Measurements from ENCODE around the gene SLX9.

Gene SLX9

DNA sequence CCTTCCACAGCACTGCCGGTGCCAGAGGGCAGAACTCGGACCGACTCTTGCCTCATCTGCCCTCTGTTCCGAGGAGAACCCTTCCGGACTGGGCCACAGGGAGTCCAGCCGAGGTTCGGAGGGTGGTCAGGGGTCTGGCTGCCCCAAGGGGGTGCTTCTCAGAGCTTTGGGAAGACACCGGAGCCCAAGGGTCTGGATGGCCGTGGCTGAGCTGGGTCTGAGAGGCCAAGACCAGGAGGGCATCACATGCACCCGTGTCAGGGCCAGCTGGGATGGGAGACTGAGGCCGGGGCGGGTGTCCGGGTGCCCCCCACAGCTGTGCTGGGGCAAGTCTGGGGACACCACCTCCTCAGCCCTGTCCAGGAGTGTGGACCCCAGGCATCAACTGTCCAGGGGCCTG is 51.1 kb downstream of the SLX9 start:
- Histone ChIP-seq H3K36me3 (ENCODE audit: control insufficient read depth, insufficient read depth, low read length) (no peaks in the 10 kb centered on the region), H3K4me1 (ENCODE audit: control insufficient read depth, insufficient read depth, low read length) (peaks cover 6% of the 10 kb centered on the region; the same call in 1 of the 2 replicates), H3K4me3 (ENCODE audit: low read depth, low read length) (no peak overlapping the region), H3K9ac (ENCODE audit: low read length) (no peak overlapping the region), H3K27me3 (ENCODE audit: control insufficient read depth, insufficient read depth, low read length) (no peaks in the 10 kb centered on the region), H3K27ac (ENCODE audit: low read depth, low read length) (no peak overlapping the region), H3K9me3 (ENCODE audit: control insufficient read depth, insufficient read depth, low read depth, low read length) (no peaks in the 10 kb centered on the region)

DNA sequence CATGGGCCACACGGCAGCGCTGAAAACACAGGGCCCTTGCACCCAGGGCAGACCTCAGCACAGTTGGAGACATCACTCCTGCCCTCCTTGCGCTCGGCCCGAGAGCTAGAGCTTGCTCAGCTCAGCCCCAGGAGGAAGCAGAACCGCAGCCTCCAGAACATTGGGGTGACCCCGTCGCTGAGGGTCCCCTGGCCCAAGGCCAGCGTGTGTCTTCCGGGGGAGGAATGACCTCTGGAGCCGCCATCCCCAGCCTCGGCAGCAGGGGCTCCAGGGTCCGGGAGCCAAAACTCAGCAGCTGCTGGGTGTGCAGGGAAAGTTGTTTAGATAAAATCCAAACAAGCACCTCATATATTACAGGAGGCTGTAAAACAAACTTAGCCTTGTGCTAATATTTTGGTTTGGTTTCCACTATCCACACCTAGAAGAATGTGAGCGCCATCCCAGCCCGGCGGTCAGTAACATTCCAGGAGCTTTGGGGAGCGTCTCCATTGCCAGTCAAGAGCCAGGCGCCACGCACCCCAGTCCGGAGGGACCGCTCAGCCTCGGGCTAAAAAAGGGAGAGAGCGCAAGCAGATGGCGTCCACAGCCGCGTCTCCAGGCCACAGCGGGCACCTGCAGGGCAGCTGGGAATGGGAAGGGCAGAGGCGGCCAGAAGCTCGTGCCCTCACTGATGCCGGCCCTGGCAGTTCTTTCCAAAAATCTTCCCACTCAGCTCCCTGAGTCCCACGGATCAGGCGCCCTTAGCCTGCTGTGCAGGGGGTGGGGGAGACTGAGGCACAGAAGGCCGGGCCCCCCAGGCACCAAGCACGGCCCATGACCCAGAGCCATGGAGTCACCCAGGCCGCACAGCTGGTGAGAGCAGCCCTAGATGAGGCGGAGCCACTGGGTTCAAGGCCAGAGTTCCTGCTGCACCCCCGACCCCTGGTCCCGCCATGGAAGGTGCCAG is 52.0 kb downstream of the SLX9 start:
- H3K4me3 ChIP-seq (ENCODE audit: low read depth, low read length) = no peak overlapping the region
- no peaks in the 10 kb centered on the region for H3K9me3 ChIP-seq (ENCODE audit: control insufficient read depth, insufficient read depth, low read depth, low read length)
- H3K9ac ChIP-seq (ENCODE audit: low read length) = no peak overlapping the region
- H3K27me3 ChIP-seq (ENCODE audit: control insufficient read depth, insufficient read depth, low read length) = no peaks in the 10 kb centered on the region
- H3K27ac ChIP-seq (ENCODE audit: low read depth, low read length) = no peak overlapping the region
- no peaks in the 10 kb centered on the region for H3K36me3 ChIP-seq (ENCODE audit: control insufficient read depth, insufficient read depth, low read length)
- peaks cover 6% of the 10 kb centered on the region; the same call in 1 of the 2 replicates for H3K4me1 ChIP-seq (ENCODE audit: control insufficient read depth, insufficient read depth, low read length)

DNA sequence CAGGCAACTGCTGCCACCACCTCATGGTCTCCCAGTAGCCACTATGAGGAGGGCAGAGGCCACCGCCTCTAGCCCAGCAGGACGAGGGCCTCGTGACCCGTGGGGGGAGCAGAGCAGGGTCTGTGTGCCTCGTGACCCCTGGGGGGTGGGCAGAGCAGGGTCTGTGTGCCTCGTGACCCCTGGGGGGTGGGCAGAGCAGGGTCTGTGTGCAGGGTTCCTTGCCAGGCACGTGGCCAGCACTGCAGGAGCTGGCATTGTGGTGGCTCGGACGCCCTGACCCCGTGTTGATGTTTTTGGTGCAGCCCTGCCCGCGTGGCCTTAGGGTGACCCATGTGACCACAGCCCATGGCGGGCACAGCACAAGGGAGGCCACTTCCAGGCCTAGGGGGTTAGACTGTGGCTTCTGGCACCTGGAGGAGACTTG is 52.8 kb downstream of the SLX9 start:
- Histone ChIP-seq H3K36me3 (ENCODE audit: control insufficient read depth, insufficient read depth, low read length) (no peaks in the 10 kb centered on the region), H3K4me3 (ENCODE audit: low read depth, low read length) (no peak overlapping the region), H3K4me1 (ENCODE audit: control insufficient read depth, insufficient read depth, low read length) (no peaks in the 10 kb centered on the region), H3K9me3 (ENCODE audit: control insufficient read depth, insufficient read depth, low read depth, low read length) (no peaks in the 10 kb centered on the region), H3K27me3 (ENCODE audit: control insufficient read depth, insufficient read depth, low read length) (no peaks in the 10 kb centered on the region), H3K9ac (ENCODE audit: low read length) (no peak overlapping the region), H3K27ac (ENCODE audit: low read depth, low read length) (no peak overlapping the region)

- Histone ChIP-seq H3K27ac (ENCODE audit: low read depth, low read length) (no peak overlapping the region), H3K4me1 (ENCODE audit: control insufficient read depth, insufficient read depth, low read length) (no peaks in the 10 kb centered on the region), H3K4me3 (ENCODE audit: low read depth, low read length) (no peak overlapping the region), H3K9me3 (ENCODE audit: control insufficient read depth, insufficient read depth, low read depth, low read length) (no peaks in the 10 kb centered on the region), H3K36me3 (ENCODE audit: control insufficient read depth, insufficient read depth, low read length) (no peaks in the 10 kb centered on the region), H3K9ac (ENCODE audit: low read length) (no peak overlapping the region), H3K27me3 (ENCODE audit: control insufficient read depth, insufficient read depth, low read length) (no peaks in the 10 kb centered on the region)
Observed at GRCh38 chr21:44993321-44994046, 53.7 kb downstream of the SLX9 start.

GRCh38 chr21:44994047-44994694 is 54.3 kb downstream of the SLX9 start:
- H3K27ac ChIP-seq (ENCODE audit: low read depth, low read length) = no peak overlapping the region
- H3K9me3 ChIP-seq (ENCODE audit: control insufficient read depth, insufficient read depth, low read depth, low read length) = no peaks in the 10 kb centered on the region
- H3K27me3 ChIP-seq (ENCODE audit: control insufficient read depth, insufficient read depth, low read length) = no peaks in the 10 kb centered on the region
- H3K4me1 ChIP-seq (ENCODE audit: control insufficient read depth, insufficient read depth, low read length) = no peaks in the 10 kb centered on the region
- H3K36me3 ChIP-seq (ENCODE audit: control insufficient read depth, insufficient read depth, low read length) = no peaks in the 10 kb centered on the region
- no peak overlapping the region for H3K4me3 ChIP-seq (ENCODE audit: low read depth, low read length)
- H3K9ac ChIP-seq (ENCODE audit: low read length) = no peak overlapping the region

DNA sequence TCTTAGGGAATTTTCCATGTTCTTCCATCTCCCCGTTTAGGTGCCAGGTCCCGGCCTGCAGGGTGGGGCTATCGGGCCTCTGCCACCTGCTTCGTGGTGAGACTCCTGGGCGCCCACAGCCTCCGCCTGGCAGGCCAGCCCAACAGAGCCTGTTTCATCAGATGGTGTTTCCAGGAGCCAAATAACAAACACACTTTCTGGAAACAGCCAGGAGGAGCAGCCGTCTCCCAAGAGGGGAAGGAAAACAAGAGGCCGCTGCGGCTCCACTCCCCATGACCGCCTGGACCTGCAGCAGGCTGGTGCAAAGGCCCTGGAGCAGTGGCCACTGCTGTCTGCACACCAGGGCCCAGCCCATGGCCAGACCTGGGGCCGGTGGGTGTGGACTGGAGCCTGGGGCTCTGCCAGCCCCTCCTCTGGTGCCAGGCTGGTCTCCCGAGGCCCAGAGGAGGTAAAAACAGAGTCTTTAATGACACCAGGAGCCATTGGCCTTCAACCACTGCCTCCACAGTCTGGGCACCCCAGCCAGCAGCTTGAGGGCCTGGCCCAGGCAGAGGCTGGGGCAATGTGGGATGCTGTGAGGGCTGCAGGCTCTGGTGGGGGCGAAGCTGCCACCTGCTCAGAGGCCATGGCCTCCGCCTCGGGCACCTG is 55.0 kb downstream of the SLX9 start:
- Histone ChIP-seq H3K4me3 (ENCODE audit: low read depth, low read length) (no peak overlapping the region), H3K9ac (ENCODE audit: low read length) (no peak overlapping the region), H3K4me1 (ENCODE audit: control insufficient read depth, insufficient read depth, low read length) (no peaks in the 10 kb centered on the region)

GRCh38 chr21:44995343-44995941 is 55.6 kb downstream of the SLX9 start:
- Histone ChIP-seq H3K4me1 (ENCODE audit: control insufficient read depth, insufficient read depth, low read length) (no peaks in the 10 kb centered on the region), H3K27ac (ENCODE audit: low read depth, low read length) (no peak overlapping the region), H3K36me3 (ENCODE audit: control insufficient read depth, insufficient read depth, low read length) (no peaks in the 10 kb centered on the region), H3K9me3 (ENCODE audit: control insufficient read depth, insufficient read depth, low read depth, low read length) (no peaks in the 10 kb centered on the region), H3K4me3 (ENCODE audit: low read depth, low read length) (no peak overlapping the region), H3K27me3 (ENCODE audit: control insufficient read depth, insufficient read depth, low read length) (no peaks in the 10 kb centered on the region), H3K9ac (ENCODE audit: low read length) (no peak overlapping the region)

More for the DNA sequence above, 55.0 kb downstream of the SLX9 start:
- Histone ChIP-seq H3K36me3 (ENCODE audit: control insufficient read depth, insufficient read depth, low read length) (no peaks in the 10 kb centered on the region), H3K27ac (ENCODE audit: low read depth, low read length) (no peak overlapping the region), H3K27me3 (ENCODE audit: control insufficient read depth, insufficient read depth, low read length) (no peaks in the 10 kb centered on the region), H3K9me3 (ENCODE audit: control insufficient read depth, insufficient read depth, low read depth, low read length) (no peaks in the 10 kb centered on the region)

GRCh38 chr21:44996096-44996495 is 56.3 kb downstream of the SLX9 start:
- Histone ChIP-seq H3K4me1 (ENCODE audit: control insufficient read depth, insufficient read depth, low read length) (no peaks in the 10 kb centered on the region), H3K27ac (ENCODE audit: low read depth, low read length) (no peak overlapping the region), H3K27me3 (ENCODE audit: control insufficient read depth, insufficient read depth, low read length) (no peaks in the 10 kb centered on the region), H3K4me3 (ENCODE audit: low read depth, low read length) (no peak overlapping the region), H3K9ac (ENCODE audit: low read length) (no peak overlapping the region), H3K36me3 (ENCODE audit: control insufficient read depth, insufficient read depth, low read length) (no peaks in the 10 kb centered on the region), H3K9me3 (ENCODE audit: control insufficient read depth, insufficient read depth, low read depth, low read length) (no peaks in the 10 kb centered on the region)

DNA sequence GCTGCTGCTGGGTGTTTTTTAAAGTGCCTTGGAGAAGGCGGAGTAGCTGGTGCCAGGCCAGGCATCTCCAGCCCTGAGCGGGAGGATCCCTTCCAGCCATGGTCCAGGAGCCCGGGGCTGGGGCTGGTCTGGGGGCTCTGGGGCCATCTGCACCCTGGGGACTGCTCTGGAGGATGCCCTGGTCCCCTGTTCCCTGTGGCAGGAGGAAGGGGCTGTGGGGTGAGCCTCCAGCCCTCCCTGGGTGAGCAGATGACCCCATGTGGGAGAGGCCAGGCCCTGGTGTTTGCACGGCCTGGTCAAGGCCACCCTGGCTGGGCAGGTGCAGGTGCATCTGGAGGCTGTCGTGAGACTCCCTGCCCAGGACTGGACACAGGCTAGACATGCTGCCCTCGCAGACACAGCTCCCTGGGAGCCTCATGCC is 56.7 kb downstream of the SLX9 start:
- H3K36me3 ChIP-seq (ENCODE audit: control insufficient read depth, insufficient read depth, low read length) = no peaks in the 10 kb centered on the region
- H3K4me1 ChIP-seq (ENCODE audit: control insufficient read depth, insufficient read depth, low read length) = no peaks in the 10 kb centered on the region
- no peak overlapping the region for H3K9ac ChIP-seq (ENCODE audit: low read length)
- H3K27me3 ChIP-seq (ENCODE audit: control insufficient read depth, insufficient read depth, low read length) = no peaks in the 10 kb centered on the region
- H3K4me3 ChIP-seq (ENCODE audit: low read depth, low read length) = no peak overlapping the region
- no peaks in the 10 kb centered on the region for H3K9me3 ChIP-seq (ENCODE audit: control insufficient read depth, insufficient read depth, low read depth, low read length)
- no peak overlapping the region for H3K27ac ChIP-seq (ENCODE audit: low read depth, low read length)
